Right renal cortex interstitium (tissue), 3 donors: ENCODE data around the gene SNRPB2. TPM values are rescaled to one million over a fixed set of nuclear protein-coding genes. Genes with fewer than 3 reads are reported as not detected.

Experiments
- DNase-seq, 3 donors: peaks; one replicate each; pipeline ENCODE4 v3.0.0-alpha.2; 2013; ENCODE audit warnings: low read depth in 3 of 3, low spot score in 2 of 3
- polyA plus RNA-seq, 3 donors: library from polyadenylated mRNA; unstranded; fragments of 120-200 nt; gene quantifications; one replicate each; pipeline ENCODE4 v1.2.1, GENCODE V29; 2013; ENCODE audit not compliant: insufficient read length in 3 of 3

SNRPB2 gene
- polyA plus RNA-seq, 3 donors = 122 to 130 (median 125) TPM

- no peak for DNase-seq
Observed at GRCh38 chr20:16781496-16781895, 51.7 kb downstream of the SNRPB2 start.

GRCh38 chr20:16785226-16785625 is 55.4 kb downstream of the SNRPB2 start:
- no peak for DNase-seq

Other genes with a start within 250 kb of the SNRPB2 start
- gene KIF16B, start 156.6 kb upstream of the SNRPB2 start, polyA plus RNA-seq = 10 to 100 TPM; 21.7 to 24.9 (median 23.5) TPM
- gene OTOR, start 18.3 kb downstream of the SNRPB2 start, polyA plus RNA-seq = under 1 TPM in 1 of 3 donors, not detected in 2; 0.32 TPM